ENCODE results near the gene NAA25.

GRCh38 chr12:112153181-112153892 is 44.8 kb upstream of the NAA25 start:
- TF ChIP-seq CTCF (IDR thresholded peaks at IDR 0.05) (no peak), POLR2A (IDR thresholded peaks at IDR 0.05) (no peak)
